ENCODE results near the gene CD81. TPM values are rescaled to one million over a fixed set of nuclear protein-coding genes. Genes with fewer than 3 reads are reported as not detected.

CD81 gene
- polyA plus RNA-seq, 1 experiment = 260 TPM

- CTCF ChIA-PET = interaction anchor here (3.1 kb wide), 1 partner anchor 107 kb away, joined by 38 read pairs; no protein-coding TSS in a partner anchor
- Histone ChIP-seq H3K27ac (ENCODE audit: low read depth, low read length) (no peak overlapping the region), H3K4me3 (ENCODE audit: low read depth, low read length) (no peak overlapping the region), H3K27me3 (ENCODE audit: control insufficient read depth, insufficient read depth, low read length) (peaks cover 5% of the 10 kb centered on the region), H3K9me3 (ENCODE audit: control insufficient read depth, insufficient read depth, low read length) (no peaks in the 10 kb centered on the region; the same call in 1 of the 2 replicates)
- no peak for DNase-seq (ENCODE audit: low read depth, low spot score)
- POLR2A ChIA-PET = no interaction called here
- no peak for TF ChIP-seq CTCF (IDR thresholded peaks at IDR 0.05; ENCODE audit: low read depth, low read length)
Measured at GRCh38 chr11:2425506-2425905, 48.4 kb downstream of the CD81 start.

- H3K27ac ChIP-seq (ENCODE audit: low read depth, low read length) = no peak overlapping the region
- CTCF ChIA-PET = interaction anchor here (3.1 kb wide), 1 partner anchor 106 kb away, joined by 38 read pairs; no protein-coding TSS in a partner anchor
- no peak overlapping the region for H3K4me3 ChIP-seq (ENCODE audit: low read depth, low read length)
- no peak for DNase-seq (ENCODE audit: low read depth, low spot score)
- POLR2A ChIA-PET = no interaction called here
- H3K9me3 ChIP-seq (ENCODE audit: control insufficient read depth, insufficient read depth, low read length) = no peaks in the 10 kb centered on the region; the same call in none of the 2 replicates
- H3K27me3 ChIP-seq (ENCODE audit: control insufficient read depth, insufficient read depth, low read length) = peaks cover 5% of the 10 kb centered on the region
- no peak for TF ChIP-seq CTCF (IDR thresholded peaks at IDR 0.05; ENCODE audit: low read depth, low read length)
Measured at GRCh38 chr11:2426221-2426620, 49.1 kb downstream of the CD81 start.

GRCh38 chr11:2426826-2427521, 49.9 kb downstream of the CD81 start:
- ChIA-PET CTCF (interaction anchor here (3.1 kb wide), 1 partner anchor 105 kb away, joined by 38 read pairs; no protein-coding TSS in a partner anchor), POLR2A (no interaction called here)
- Histone ChIP-seq H3K27ac (ENCODE audit: low read depth, low read length) (no peak overlapping the region), H3K9me3 (ENCODE audit: control insufficient read depth, insufficient read depth, low read length) (no peaks in the 10 kb centered on the region; the same call in none of the 2 replicates), H3K27me3 (ENCODE audit: control insufficient read depth, insufficient read depth, low read length) (peaks cover 3% of the 10 kb centered on the region), H3K4me3 (ENCODE audit: low read depth, low read length) (no peak overlapping the region)
- no peak for TF ChIP-seq CTCF (IDR thresholded peaks at IDR 0.05; ENCODE audit: low read depth, low read length)
- DNase-seq (ENCODE audit: low read depth, low spot score) = no peak

- CTCF ChIA-PET = interaction anchor here (3.1 kb wide), 1 partner anchor 104 kb away, joined by 38 read pairs; no protein-coding TSS in a partner anchor
- no peak for TF ChIP-seq CTCF (IDR thresholded peaks at IDR 0.05; ENCODE audit: low read depth, low read length)
- Histone ChIP-seq H3K27ac (ENCODE audit: low read depth, low read length) (no peak overlapping the region), H3K27me3 (ENCODE audit: control insufficient read depth, insufficient read depth, low read length) (peaks cover 4% of the 10 kb centered on the region), H3K4me3 (ENCODE audit: low read depth, low read length) (no peak overlapping the region), H3K9me3 (ENCODE audit: control insufficient read depth, insufficient read depth, low read length) (no peaks in the 10 kb centered on the region; the same call in none of the 2 replicates)
- DNase-seq (ENCODE audit: low read depth, low spot score) = no peak
- POLR2A ChIA-PET = no interaction called here
Measured at GRCh38 chr11:2427721-2428321, 50.7 kb downstream of the CD81 start.

- TF ChIP-seq CTCF (IDR thresholded peaks at IDR 0.05; ENCODE audit: low read depth, low read length) = peak; percentile 83
- Histone ChIP-seq H3K9me3 (ENCODE audit: control insufficient read depth, insufficient read depth, low read length) (no peaks in the 10 kb centered on the region; the same call in none of the 2 replicates), H3K27me3 (ENCODE audit: control insufficient read depth, insufficient read depth, low read length) (peaks cover 4% of the 10 kb centered on the region), H3K27ac (ENCODE audit: low read depth, low read length) (no peak overlapping the region), H3K4me3 (ENCODE audit: low read depth, low read length) (no peak overlapping the region)
- no peak for DNase-seq (ENCODE audit: low read depth, low spot score)
- ChIA-PET CTCF (interaction anchor here (3.1 kb wide), 1 partner anchor 104 kb away, joined by 38 read pairs; no protein-coding TSS in a partner anchor), POLR2A (no interaction called here)
Measured at GRCh38 chr11:2428322-2428795, 51.2 kb downstream of the CD81 start.
